Suprapubic skin (tissue), 4 donors: ENCODE data around the gene ZBTB20.

Experiments used
- EP300 ChIP-seq: sonication (generic); formaldehyde crosslinking; IDR thresholded peaks from one replicate; pipeline ENCODE4 v1.6.1; 2017; ENCODE audit warnings: antibody characterized with exemption
- POLR2A ChIP-seq, 2 donors: fragments of 450-650 bp; IDR thresholded peaks; one replicate each; pipeline ENCODE4 v1.6.1; 2017; ENCODE audit warnings: antibody characterized with exemption in 2 of 2, mild to moderate bottlenecking in 2 of 2, moderate library complexity in 2 of 2
- POLR2AphosphoS5 ChIP-seq, 3 donors: sonication (generic); formaldehyde crosslinking; IDR thresholded peaks; one replicate each; pipeline ENCODE4 v1.6.1; 2017; ENCODE audit warnings: antibody characterized with exemption in 3 of 3
- TF ChIP-seq, protein P1 (sequence below), 2 donors: fragments of 200-600 bp in 1 of 2; fragments of 450-650 bp in 1 of 2; sonication (generic) in 1 of 2; IDR thresholded peaks; one replicate each; pipeline ENCODE4 v1.5.1; 2016 to 2019; ENCODE audit warnings: antibody characterized with exemption in 2 of 2, mild to moderate bottlenecking in 1 of 2, moderate library complexity in 1 of 2

DNA sequence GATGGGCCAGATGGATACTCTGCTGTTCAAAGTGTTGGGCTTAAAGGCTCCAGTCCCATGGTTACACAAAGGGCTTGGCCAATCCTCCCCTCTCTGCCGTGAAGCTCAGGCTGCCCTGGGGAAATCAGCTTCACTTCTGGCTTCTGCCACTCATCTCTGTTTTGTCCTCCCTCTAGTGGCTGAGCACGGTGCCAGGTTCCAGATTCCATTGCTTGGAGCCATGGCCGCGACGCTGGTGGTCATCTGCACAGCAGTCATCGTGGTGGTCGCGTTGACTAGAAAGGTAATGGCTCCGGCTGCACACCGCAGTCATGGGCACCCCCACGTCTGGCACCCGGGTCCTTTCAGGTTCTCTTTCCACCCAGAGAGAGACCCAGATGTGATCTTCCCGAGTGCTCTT is 847.7 kb downstream of the ZBTB20 start:
- TF ChIP-seq, protein P1, sequence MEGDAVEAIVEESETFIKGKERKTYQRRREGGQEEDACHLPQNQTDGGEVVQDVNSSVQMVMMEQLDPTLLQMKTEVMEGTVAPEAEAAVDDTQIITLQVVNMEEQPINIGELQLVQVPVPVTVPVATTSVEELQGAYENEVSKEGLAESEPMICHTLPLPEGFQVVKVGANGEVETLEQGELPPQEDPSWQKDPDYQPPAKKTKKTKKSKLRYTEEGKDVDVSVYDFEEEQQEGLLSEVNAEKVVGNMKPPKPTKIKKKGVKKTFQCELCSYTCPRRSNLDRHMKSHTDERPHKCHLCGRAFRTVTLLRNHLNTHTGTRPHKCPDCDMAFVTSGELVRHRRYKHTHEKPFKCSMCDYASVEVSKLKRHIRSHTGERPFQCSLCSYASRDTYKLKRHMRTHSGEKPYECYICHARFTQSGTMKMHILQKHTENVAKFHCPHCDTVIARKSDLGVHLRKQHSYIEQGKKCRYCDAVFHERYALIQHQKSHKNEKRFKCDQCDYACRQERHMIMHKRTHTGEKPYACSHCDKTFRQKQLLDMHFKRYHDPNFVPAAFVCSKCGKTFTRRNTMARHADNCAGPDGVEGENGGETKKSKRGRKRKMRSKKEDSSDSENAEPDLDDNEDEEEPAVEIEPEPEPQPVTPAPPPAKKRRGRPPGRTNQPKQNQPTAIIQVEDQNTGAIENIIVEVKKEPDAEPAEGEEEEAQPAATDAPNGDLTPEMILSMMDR (IDR thresholded peaks at IDR 0.05): no peak
- TF ChIP-seq POLR2A (IDR thresholded peaks at IDR 0.05): no peak
- no peak for TF ChIP-seq POLR2AphosphoS5 (IDR thresholded peaks at IDR 0.05)
- TF ChIP-seq EP300: no peak
